Measurements from ENCODE around the gene LOC101059915.
A peak's percentile ranks its signal among the peaks of the same experiment; 100 is the strongest.

Gene LOC101059915

GRCh38 chrX:71622576-71623450, 44.5 kb upstream of the LOC101059915 start:
- DNase-seq (ENCODE audit: low read depth, low spot score) (peak; percentile 67), FAIRE-seq (peak; percentile 89)
- dilution Hi-C loops (cut with MboI; ENCODE audit: extremely low pct_ligation_motif_present, low sequenced_read_pairs) (no loop called here), intact Hi-C loops (cut with micrococcal nuclease) (loop anchor here (1.0 kb wide), 1 partner anchor 15 kb away; no protein-coding TSS in a partner anchor)
- Histone ChIP-seq H3K9ac (replicated peaks; ENCODE audit: extremely low read depth, insufficient read depth, low read length) (peak overlapping the region; percentile 49), H3K9me3 (replicated peaks; ENCODE audit: control insufficient read depth, insufficient read depth, low read length) (no peaks in the 10 kb centered on the region), H4K20me1 (replicated peaks; ENCODE audit: control insufficient read depth, extremely low read depth, insufficient read depth, low read length) (no peaks in the 10 kb centered on the region), H3K9me1 (replicated peaks; ENCODE audit: control insufficient read depth, extremely low read depth, insufficient read depth, low read length) (no peaks in the 10 kb centered on the region), H3K4me3 (replicated peaks in 1 of 3; ENCODE audit: insufficient read depth in 1 of 3, low read depth in 1 of 3, low read length in 3 of 3) (no peak overlapping the region), H3K79me2 (ENCODE audit: control insufficient read depth, insufficient read depth, low read length) (no peaks in the 10 kb centered on the region), H3K4me2 (ENCODE audit: insufficient read depth, low read length) (no peak overlapping the region), H3K27ac (ENCODE audit: insufficient read depth, low read depth, low read length) (peak overlapping the region; percentile 75), H3K4me1 (ENCODE audit: control insufficient read depth, extremely low read depth, insufficient read depth, low read length) (peaks cover 11% of the 10 kb centered on the region), H3K36me3 (ENCODE audit: control insufficient read depth in 2 of 2, extremely low read depth in 1 of 2, insufficient read depth in 2 of 2, low read length in 2 of 2) (no peaks in the 10 kb centered on the region), H2AFZ (ENCODE audit: low read depth, low read length) (peak overlapping the region; percentile 52), H3K27me3 (ENCODE audit: control insufficient read depth in 2 of 2, insufficient read depth in 2 of 2, low read length in 2 of 2) (no peaks in the 10 kb centered on the region)
- BruUV-seq (replicated peaks) = no TSS peak
- TF ChIP-seq EZH2 (IDR thresholded peaks at IDR 0.05; ENCODE audit: borderline replicate concordance, low read depth, low read length, severe bottlenecking) = no peak
- peak; percentile 15 to 36 for TF ChIP-seq CTCF (IDR thresholded peaks at IDR 0.05; ENCODE audit: extremely low read depth in 1 of 2, insufficient read depth in 1 of 2, low read depth in 1 of 2, low read length in 2 of 2)
- TF ChIP-seq MYC (IDR thresholded peaks at IDR 0.05; ENCODE audit: low read depth, low read length) = no peak
- TF ChIP-seq JUN (IDR thresholded peaks at IDR 0.05; ENCODE audit: borderline replicate concordance, insufficient read depth, insufficient read length, low read depth) = no peak
- POLR2A ChIA-PET = interaction anchor here (1.0 kb wide), 1 partner anchor 24 kb away, joined by 3 read pairs; no protein-coding TSS in a partner anchor
- CTCF ChIA-PET = interaction anchor here (0.7 to 2.1 kb wide), 10 partner anchors 9 to 34 kb away, joined by 3 to 16 read pairs (median 4); no protein-coding TSS in a partner anchor

All from endothelial cell of umbilical vein (primary cell).